ENCODE data around the gene TSEN2.
"Not testable (repeated sequence)": the region's sequence is repeated elsewhere in the genome, so short reads cannot be mapped to it uniquely, and the experiment has no call there.

The TSEN2 gene

GRCh38 chr3:12472796-12473195 is 11.5 kb upstream of the TSEN2 start:
- DNase-seq, result no peak

GRCh38 chr3:12473511-12473910 is 10.8 kb upstream of the TSEN2 start:
- no peak for DNase-seq

GRCh38 chr3:12476238-12476897 is 7.9 kb upstream of the TSEN2 start:
- no peak for DNase-seq

GRCh38 chr3:12477256-12477655 is 7.0 kb upstream of the TSEN2 start:
- DNase-seq, result no peak

- DNase-seq, result no peak
Measured at GRCh38 chr3:12478326-12478725, 6.0 kb upstream of the TSEN2 start.

GRCh38 chr3:12479198-12479597 is 5.1 kb upstream of the TSEN2 start:
- DNase-seq, result not testable (repeated sequence)

- DNase-seq, result peak; percentile 37
Measured at GRCh38 chr3:12479919-12480427, 4.3 kb upstream of the TSEN2 start.

- no peak for DNase-seq
Measured at GRCh38 chr3:12483410-12483809, 870 bp upstream of the TSEN2 start.

- DNase-seq, result no peak
Measured at GRCh38 chr3:12483872-12484197, 445 bp upstream of the TSEN2 start.

GRCh38 chr3:12484983-12485327 is 675 bp downstream of the TSEN2 start:
- no peak for DNase-seq

GRCh38 chr3:12486001-12486400 is 1.7 kb downstream of the TSEN2 start:
- no peak for DNase-seq

- no peak for DNase-seq
Measured at GRCh38 chr3:12486916-12487315, 2.6 kb downstream of the TSEN2 start.

- DNase-seq, result no peak
Measured at GRCh38 chr3:12487336-12487735, 3.1 kb downstream of the TSEN2 start.

GRCh38 chr3:12487786-12488185 is 3.5 kb downstream of the TSEN2 start:
- no peak for DNase-seq

GRCh38 chr3:12489368-12489767 is 5.1 kb downstream of the TSEN2 start:
- no peak for DNase-seq

GRCh38 chr3:12489832-12490231 is 5.6 kb downstream of the TSEN2 start:
- no peak for DNase-seq

- no peak for DNase-seq
Measured at GRCh38 chr3:12490547-12490946, 6.3 kb downstream of the TSEN2 start.

- no peak for DNase-seq
Measured at GRCh38 chr3:12495749-12496452, 11.6 kb downstream of the TSEN2 start.

- no peak for DNase-seq
Measured at GRCh38 chr3:12496453-12496761, 12.1 kb downstream of the TSEN2 start.

GRCh38 chr3:12499474-12499873 is 15.2 kb downstream of the TSEN2 start:
- DNase-seq, result no peak

- no peak for DNase-seq
Measured at GRCh38 chr3:12501360-12502020, 17.2 kb downstream of the TSEN2 start.

GRCh38 chr3:12503126-12503957 is 19.1 kb downstream of the TSEN2 start:
- DNase-seq, result no peak

- no peak for DNase-seq
Measured at GRCh38 chr3:12506201-12506709, 22.0 kb downstream of the TSEN2 start.

All from activated CD4-positive, alpha-beta T cell treated with anti-CD3 and anti-CD28 coated beads for 48 hours (primary cell).